Colon (tissue), 2 donors: Measurements from ENCODE around the gene GALT.
"Not testable (repeated sequence)": the region's sequence is repeated elsewhere in the genome, so short reads cannot be mapped to it uniquely, and the experiment has no call there.

Experiments
- FAIRE-seq: peaks from 2 replicates; lab custom pipeline; 2012; peaks lifted over from hg19 to GRCh38; lab: Jason Lieb, UNC
- donor health status: control.
- donor health status: control.

GALT gene

GRCh38 chr9:34627716-34628655, 18.5 kb upstream of the GALT start:
- no peak for FAIRE-seq

GRCh38 chr9:34628656-34629490, 17.6 kb upstream of the GALT start, which contains the start of gene ARID3C:
Gene ARID3C, minus strand, starts transcription at chr9:34629066. Its CDS starts 1,052 bp downstream, at chr9:34628014.
- no peak for FAIRE-seq

DNA sequence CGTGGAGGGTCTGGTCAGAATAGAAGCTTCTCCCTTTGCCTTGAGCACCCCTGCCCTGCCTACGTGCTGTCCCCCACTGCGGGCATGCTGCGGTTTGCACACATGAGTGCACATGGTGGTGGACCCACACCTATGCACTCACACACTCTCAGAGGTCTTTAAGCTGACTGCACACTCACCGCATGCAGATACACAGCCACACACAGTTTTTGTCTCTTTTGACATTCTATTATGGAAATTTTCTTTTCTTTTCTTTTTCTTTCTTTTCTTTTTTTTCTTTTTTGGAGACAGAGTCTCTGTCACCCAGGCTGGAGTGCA, 17.0 kb upstream of the GALT start:
- no peak for FAIRE-seq

- no peak for FAIRE-seq
Observed at GRCh38 chr9:34630402-34631154, 15.9 kb upstream of the GALT start.

- no peak for FAIRE-seq
Observed at GRCh38 chr9:34633166-34633565, 13.3 kb upstream of the GALT start.

- FAIRE-seq, result no peak
Observed at GRCh38 chr9:34633851-34634550, 12.5 kb upstream of the GALT start.

DNA sequence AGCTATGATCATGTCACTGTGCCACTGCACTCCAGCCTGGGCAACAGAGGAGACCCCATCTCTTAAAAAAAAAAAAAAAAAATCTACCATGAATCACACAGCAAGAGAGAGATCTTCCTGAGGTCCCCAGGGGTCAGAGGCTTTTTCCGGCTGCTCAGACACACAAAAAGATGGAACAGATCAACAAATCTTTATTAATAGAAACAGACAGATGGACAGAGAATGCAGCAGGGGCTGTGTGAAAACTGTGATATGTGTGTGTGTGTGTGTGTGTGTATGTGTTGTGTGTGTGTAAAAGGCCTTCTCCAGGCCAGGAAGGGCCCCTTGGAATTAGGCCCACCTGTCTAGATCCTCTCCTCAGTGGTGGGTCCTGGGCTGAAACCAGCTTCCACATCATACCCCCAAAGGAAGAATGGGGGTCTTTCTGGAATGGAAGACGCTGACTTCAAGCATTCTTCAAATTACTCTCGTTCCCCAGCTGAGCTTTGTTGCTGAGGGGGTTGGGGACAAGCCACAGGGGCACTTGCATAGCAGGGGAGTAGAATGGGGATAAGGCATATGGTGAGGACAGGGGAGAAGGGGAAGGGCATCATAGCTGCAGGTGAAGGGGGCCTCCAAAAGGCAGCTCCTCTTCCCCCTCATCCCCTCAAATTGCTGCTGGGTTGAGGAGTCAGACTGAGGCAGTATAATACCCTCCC, 11.8 kb upstream of the GALT start:
- FAIRE-seq, result no peak

- FAIRE-seq, result no peak
Observed at GRCh38 chr9:34635556-34635955, 10.9 kb upstream of the GALT start.

DNA sequence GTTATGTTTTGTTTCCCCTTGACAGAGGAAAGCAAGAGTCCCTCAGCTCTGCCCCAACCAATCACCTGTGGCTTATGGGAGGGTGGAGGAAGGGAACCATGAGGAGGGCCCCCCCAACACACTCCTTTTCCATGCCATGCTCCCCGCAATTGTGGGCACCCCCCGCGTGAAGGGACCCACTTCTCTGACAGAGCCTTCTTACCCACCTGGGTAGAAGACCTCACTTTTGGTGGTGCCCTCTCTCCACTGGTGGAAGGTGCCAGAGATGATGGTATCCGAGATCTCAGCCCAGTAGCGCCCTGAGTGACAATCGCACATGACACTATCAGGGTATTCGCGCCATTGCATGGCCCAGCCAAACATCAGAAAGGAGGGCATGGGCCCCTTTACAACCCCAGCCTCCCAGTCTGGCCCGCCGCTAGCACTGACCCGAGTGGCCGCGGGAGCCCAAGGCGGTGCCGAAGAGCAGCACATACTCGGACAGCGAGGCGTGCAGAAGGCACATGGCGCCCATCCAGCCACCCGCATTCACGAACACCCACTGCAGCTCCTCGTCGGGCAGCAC, 9.6 kb upstream of the GALT start:
- FAIRE-seq, result no peak

- FAIRE-seq, result no peak
Observed at GRCh38 chr9:34637356-34638137, 8.9 kb upstream of the GALT start, which contains the start of gene SIGMAR1. Gene SIGMAR1, minus strand, starts transcription at chr9:34637787. Its CDS starts 90 bp downstream, at chr9:34637697.

DNA sequence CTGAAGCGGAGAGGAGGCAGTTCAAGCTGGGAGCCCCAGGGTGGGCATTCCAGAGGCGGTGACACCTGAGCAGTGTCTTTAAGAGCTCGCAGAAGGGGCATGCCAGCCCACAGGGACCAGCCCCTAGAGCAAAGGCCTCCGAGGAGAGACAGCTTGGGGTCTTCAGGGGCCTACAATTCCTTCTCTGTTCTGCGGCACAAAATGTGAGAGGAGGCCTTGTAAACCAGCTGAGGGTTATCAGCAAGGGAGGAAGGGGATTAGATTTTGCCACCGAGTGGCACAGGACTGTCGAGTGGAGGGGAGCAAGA, 8.4 kb upstream of the GALT start:
- no peak for FAIRE-seq

- not testable (repeated sequence) for FAIRE-seq
Observed at GRCh38 chr9:34639322-34639721, 7.2 kb upstream of the GALT start.

- no peak for FAIRE-seq
Observed at GRCh38 chr9:34642679-34643078, 3.8 kb upstream of the GALT start.

DNA sequence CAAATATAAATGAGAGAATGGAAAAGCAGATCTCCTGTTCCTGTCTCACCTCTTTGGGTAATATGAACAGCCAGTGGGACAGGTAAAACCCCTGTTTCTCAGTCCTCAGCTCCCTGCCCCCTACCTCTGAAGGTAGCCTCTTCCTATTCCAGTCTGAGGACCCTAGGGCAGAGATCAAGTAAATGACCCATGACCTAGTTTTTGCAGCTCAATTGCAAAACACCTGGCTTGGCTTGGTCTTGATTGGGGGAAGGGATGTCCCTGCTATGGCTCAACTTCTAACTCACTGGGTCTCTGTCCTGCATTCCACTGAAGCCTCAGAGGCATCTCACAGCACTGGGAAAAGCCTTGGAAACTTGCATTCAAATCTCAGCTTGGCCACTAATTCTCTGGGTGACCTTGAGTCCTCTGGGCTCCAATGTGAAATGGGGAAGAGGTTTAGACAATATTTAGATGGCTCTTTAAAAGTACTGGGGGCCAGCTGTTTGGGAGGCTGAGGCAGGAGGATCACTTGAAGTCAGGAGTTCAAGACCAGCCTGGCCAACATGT, 1.6 kb upstream of the GALT start:
- FAIRE-seq, result no peak

DNA sequence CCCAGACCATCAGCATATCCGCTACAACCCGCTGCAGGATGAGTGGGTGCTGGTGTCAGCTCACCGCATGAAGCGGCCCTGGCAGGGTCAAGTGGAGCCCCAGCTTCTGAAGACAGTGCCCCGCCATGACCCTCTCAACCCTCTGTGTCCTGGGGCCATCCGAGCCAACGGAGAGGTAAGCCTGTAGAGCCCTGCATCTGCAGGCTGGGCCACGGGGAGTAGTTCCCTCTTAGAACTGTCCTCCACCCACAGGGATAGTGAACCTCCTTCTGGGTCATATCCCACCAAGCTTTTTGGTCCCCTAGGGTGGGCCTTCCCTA, 569 bp downstream of the GALT start:
- no peak for FAIRE-seq

GRCh38 chr9:34647651-34648050, 1.2 kb downstream of the GALT start:
- no peak for FAIRE-seq

- FAIRE-seq, result no peak
Observed at GRCh38 chr9:34648673-34649072, 2.2 kb downstream of the GALT start.

- FAIRE-seq, result no peak
Observed at GRCh38 chr9:34650816-34651215, 4.3 kb downstream of the GALT start.

DNA sequence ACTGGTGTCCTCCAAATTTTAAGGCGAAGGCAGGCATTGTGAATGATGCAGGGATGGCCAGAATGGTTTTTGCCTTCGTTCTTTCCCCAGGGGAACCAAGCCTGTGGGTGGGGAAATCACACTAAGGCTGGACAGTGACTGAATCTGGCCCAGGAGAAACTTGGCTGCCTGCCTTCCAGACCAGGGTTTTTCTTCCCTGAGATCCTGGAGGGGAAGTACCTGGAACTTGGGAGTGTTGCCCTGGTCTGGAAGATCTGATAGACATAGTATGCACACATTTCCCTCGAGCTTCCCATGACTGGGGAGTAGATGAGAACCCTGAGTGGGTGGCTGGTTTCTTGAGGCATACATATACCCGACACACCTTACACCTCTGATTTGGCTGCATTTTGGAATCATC, 4.8 kb downstream of the GALT start:
- no peak for FAIRE-seq
